GM18951 (cell line): ENCODE data around the gene VEPH1.

Experiments used
- POLR2A ChIP-seq: IDR thresholded peaks from 4 replicates; pipeline ENCODE4 v1.6.1; 2011; ENCODE audit warnings: mild to moderate bottlenecking; ENCODE audit not compliant: insufficient read length, insufficient read depth; ENCODE audit errors: extremely low read depth
- in situ Hi-C: fragments of 300-500 bp; cut with MboI; formaldehyde crosslinking; loops from one replicate; pipeline ENCODE4 v1.12.0; 2022; ENCODE audit warnings: low sequenced_read_pairs, mixed read lengths, inconsistent platforms; ENCODE audit not compliant: unreplicated experiment

Gene VEPH1

DNA sequence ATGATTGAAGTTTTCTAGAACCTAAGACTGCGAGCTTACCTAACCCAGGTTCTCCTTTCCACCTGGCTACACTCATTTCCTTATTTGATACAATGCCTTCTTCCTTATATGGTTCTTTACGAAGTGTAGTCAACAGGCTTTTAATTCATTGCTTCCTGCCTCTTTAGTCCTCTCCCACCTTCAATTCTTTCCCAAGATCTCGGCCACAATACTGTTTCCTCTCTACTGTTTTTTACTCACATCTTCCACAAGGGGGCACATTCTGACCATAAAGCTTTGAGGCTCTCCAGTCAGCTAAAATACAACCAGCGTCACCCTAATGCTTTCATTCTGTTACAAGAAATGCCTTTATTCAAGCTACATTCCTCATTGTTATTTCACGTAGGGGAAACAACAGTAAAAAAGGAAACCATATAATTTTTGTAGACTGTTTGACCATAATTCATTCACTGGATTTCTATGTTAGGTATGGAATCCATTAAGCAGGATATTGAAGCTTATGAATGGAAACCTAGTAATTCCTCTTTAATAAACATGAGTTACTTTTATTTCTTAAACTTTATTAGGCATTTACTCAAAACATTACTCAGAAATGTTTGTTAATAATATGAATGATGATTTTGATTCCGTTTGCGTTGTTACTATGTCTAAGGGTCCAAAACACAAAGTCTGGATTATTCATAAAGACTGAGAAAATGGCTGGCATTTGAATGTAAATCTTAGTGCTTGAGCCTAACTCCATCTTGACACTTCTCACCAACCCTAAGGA, 29.5 kb upstream of the VEPH1 start:
- in situ Hi-C loops, result no loop called here
- no peak for TF ChIP-seq POLR2A

- TF ChIP-seq POLR2A, result no peak
- in situ Hi-C loops, result no loop called here
These were observed 28.6 kb upstream of the VEPH1 start for GRCh38 chr3:157531771-157532170.

- in situ Hi-C loops, result no loop called here
- no peak for TF ChIP-seq POLR2A
These were observed 28.1 kb upstream of the VEPH1 start for GRCh38 chr3:157531301-157531660.

DNA sequence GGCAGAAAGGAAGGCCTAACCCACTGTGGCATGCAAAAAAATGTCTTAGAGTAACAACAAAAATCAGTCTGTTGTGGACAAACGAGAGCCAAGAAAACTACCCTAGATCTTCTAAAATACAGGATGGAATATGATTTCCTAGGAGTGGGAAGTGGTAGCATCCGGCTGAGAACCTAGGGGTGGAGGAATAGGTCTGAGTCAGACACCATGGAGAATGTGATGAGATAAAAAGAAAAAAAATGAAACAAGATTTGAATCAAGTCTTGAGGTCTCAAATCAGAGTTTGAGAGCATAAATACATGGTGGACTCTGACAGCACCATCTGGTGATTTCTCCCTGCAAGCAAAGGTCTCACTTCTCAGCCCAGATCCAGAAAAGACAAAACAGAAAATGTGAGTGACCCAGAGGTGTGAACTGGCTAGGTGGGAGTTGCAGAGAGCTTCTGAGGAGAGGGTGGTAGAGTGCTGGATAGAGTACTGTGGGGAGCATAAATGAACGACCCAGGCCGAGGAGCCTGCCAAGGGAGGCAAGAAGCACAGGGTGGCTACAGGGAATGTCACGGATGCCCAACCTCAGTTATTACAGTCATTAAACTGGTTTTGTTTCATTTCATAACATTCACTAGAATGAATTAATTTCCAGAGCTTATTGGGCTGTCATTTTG, 27.6 kb upstream of the VEPH1 start:
- in situ Hi-C loops, result no loop called here
- TF ChIP-seq POLR2A, result no peak

- TF ChIP-seq POLR2A, result no peak
- in situ Hi-C loops, result no loop called here
These were observed 26.5 kb upstream of the VEPH1 start for GRCh38 chr3:157529751-157530150.

- TF ChIP-seq POLR2A, result no peak
- in situ Hi-C loops, result no loop called here
These were observed 25.9 kb upstream of the VEPH1 start for GRCh38 chr3:157529085-157529484.

DNA sequence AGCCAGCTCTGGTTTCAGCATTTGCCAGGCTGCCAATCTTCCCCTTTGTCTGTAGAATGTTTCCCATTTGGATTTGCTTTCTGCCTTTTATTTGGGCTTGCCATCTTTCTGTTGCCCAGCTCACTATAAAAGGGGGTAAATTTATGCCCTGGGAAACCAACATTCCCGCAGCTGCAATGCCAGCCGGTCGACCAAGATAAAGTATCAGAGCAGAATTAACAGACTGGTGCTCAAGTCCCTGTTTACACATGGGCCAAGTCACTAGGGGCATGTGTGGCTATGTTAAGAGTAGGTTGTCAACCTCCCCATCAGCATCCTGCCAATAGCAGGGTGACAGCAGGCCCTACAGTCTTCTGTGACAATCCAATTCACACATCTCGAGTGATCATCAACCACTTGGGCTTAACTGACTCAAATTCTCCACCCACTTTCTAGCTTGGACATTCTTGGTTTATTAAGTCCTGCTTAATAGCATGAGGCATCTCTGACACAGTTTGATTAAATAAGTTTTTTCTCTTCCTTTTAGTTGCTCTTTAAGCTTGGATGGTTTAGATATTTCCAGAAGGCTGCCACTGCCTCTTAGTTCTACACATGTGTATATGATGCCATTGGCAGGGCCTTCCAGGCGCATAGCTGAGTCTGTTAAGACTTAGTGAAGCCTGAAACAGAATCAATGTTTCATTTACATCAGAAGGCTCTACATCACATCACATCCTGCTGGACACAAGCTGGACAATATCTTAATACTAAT, 24.1 kb upstream of the VEPH1 start:
- TF ChIP-seq POLR2A, result no peak

DNA sequence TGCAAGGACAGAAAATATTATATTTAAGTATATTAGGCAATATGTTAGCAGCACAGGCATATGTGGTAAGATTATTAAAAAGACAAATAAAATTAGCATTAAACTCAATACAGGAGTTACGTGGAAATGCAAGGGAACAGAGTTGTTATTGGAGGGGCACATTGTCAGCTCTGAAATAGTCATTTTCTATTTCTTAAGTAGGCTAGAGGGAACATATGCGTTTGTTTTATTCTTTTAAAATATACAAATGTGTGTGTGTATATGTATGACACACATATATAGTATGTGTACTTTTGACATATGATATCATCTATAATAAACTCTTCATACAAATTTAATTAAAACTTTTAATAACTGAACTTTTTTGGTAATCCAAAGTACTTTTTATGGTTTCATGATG, 22.8 kb upstream of the VEPH1 start:
- in situ Hi-C loops, result no loop called here
- no peak for TF ChIP-seq POLR2A

More for the DNA sequence above, 24.1 kb upstream of the VEPH1 start:
- in situ Hi-C loops, result no loop called here

DNA sequence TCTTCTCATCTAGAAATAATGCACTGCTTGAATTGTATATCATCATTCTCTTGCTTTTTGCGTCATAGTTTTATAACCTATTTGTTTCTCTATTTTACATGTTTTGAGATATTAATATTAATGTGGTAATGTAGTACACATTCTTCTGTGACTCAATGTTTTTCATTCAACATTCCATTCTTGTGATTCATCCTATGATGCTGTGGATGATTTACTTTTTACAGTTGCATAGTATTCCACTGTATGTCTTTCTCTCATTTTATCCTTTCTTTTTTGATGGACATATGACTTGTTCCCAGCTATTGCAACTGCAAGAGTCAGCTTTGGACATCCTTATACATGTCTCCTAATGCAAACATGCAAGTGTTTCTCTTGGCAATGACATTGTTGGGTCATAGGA, 20.6 kb upstream of the VEPH1 start:
- no peak for TF ChIP-seq POLR2A
- in situ Hi-C loops, result no loop called here

- in situ Hi-C loops, result no loop called here
- no peak for TF ChIP-seq POLR2A
These were observed 19.4 kb upstream of the VEPH1 start for GRCh38 chr3:157522648-157523047.

DNA sequence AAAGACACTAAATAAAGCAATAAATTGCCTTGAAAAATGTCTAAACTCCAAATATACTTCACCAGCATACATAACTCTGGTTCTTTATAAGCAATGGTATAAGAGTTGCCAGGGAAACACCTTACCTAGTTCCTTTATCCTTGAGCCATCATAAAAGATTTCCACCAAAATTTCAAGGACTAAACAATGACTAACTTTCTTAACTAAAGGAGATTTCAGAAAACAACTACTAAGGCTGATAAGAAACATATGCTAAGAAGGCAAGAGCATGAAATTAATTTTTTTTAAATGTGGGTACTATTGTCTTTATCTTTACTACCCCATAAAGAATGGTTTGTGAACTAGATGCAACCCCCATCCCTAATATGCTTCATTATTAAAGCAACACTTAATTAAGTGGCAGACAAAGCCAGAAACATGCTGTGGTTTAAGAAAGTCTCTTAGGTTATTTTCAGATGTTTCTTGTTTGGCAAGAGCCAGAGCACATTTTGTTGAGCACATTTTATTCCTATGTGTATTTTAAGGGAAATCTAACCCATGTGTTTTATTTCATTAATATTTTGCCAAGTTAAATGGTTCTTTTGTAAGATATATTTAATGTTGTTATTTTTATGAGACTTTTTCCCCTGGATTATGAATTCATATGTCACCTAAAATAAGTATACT, 17.4 kb upstream of the VEPH1 start:
- no peak for TF ChIP-seq POLR2A
- in situ Hi-C loops, result no loop called here

GRCh38 chr3:157518881-157519280, 15.7 kb upstream of the VEPH1 start:
- in situ Hi-C loops, result no loop called here
- TF ChIP-seq POLR2A, result no peak

GRCh38 chr3:157516928-157517327, 13.7 kb upstream of the VEPH1 start:
- in situ Hi-C loops, result no loop called here
- TF ChIP-seq POLR2A, result no peak
